K562 (cell line): ENCODE data around the gene BOLA1. TPM values are rescaled to one million over a fixed set of nuclear protein-coding genes. Genes with fewer than 3 reads are reported as not detected.

Experiments
- DIDO1 ChIP-seq: fragments of 450-650 bp; IDR thresholded peaks from 2 replicates; pipeline ENCODE4 v1.6.1; 2016; ENCODE audit warnings: low read depth, missing biosample characterization, missing genetic modification characterization
- ETS1 ChIP-seq: conservative IDR thresholded peaks from 2 replicates; pipeline ENCODE4 v1.6.1; 2011; ENCODE audit warnings: low read depth, mild to moderate bottlenecking, low read length; ENCODE audit not compliant: control insufficient read depth
- HES1 ChIP-seq: fragments of 450-650 bp; IDR thresholded peaks from 2 replicates; pipeline ENCODE4 v1.6.1; 2016; ENCODE audit warnings: low read depth, mild to moderate bottlenecking, moderate library complexity
- HMBOX1 ChIP-seq: sonication (generic); IDR thresholded peaks from 2 replicates; pipeline ENCODE4 v1.6.1; 2016
- LARP7 ChIP-seq: fragments of 450-650 bp; IDR thresholded peaks from 2 replicates; pipeline ENCODE4 v1.6.1; 2016
- MAFG ChIP-seq: fragments of 450-650 bp; conservative IDR thresholded peaks from 2 replicates; pipeline ENCODE4 v1.6.1; 2016; ENCODE audit warnings: missing genetic modification characterization, missing compliant biosample characterization
- PBX2 ChIP-seq, 2 experiments: IDR thresholded peaks in 1 of 2; conservative IDR thresholded peaks in 1 of 2; 2 replicates each; pipeline ENCODE4 v1.6.1; 2016; ENCODE audit warnings: low read depth in 2 of 2, mild to moderate bottlenecking in 1 of 2, missing compliant biosample characterization in 1 of 2, missing genetic modification characterization in 1 of 2, moderate library complexity in 1 of 2
- TEAD4 ChIP-seq, 2 experiments: sonication (generic) in 1 of 2; formaldehyde crosslinking in 1 of 2; IDR thresholded peaks; 2 replicates each; pipeline versions ENCODE4 v1.6.1 to v1.8.0; 2012 to 2022; ENCODE audit warnings: borderline replicate concordance in 1 of 2, inconsistent platforms in 1 of 2, low read length in 1 of 2, mild to moderate bottlenecking in 1 of 2, missing genetic modification reagents in 1 of 2
- ZNF134 ChIP-seq: fragments of 250-450 bp; sonication (Bioruptor Pico); conservative IDR thresholded peaks from 2 replicates; pipeline ENCODE4 v1.4.0; 2020
- ZNF146 ChIP-seq: IDR thresholded peaks from one replicate; pipeline ENCODE4 v1.6.1; 2018; ENCODE audit warnings: missing compliant biosample characterization; ENCODE audit not compliant: unreplicated experiment
- ZNF175 ChIP-seq: fragments of 200-800 bp; sonication (Bioruptor generic); IDR thresholded peaks from 2 replicates; pipeline ENCODE4 v1.6.1; 2016; ENCODE audit warnings: low read depth, mild to moderate bottlenecking, missing genetic modification characterization, missing compliant biosample characterization
- ZNF668 ChIP-seq: fragments of 250-450 bp; sonication (Bioruptor Pico); IDR thresholded peaks from 2 replicates; pipeline ENCODE4 v1.8.0; 2022; ENCODE audit warnings: mild to moderate bottlenecking, inconsistent platforms
- polyA plus RNA-seq, 8 experiments: library from polyadenylated mRNA; depleted of rRNA in 4 of 8; stranded (reverse) in 5 of 8; unstranded in 3 of 8; fragments of >200 nt; fragmentation: Nextera tagmentation in 2 of 8; fragmentation: Illumina TruSeq in 1 of 8; extraction: Ambion mirVana in 2 of 8; extraction: Trizol in 1 of 8; gene quantifications; 2 replicates each; pipeline versions ENCODE4 v1.2.1 to v1.2.3, GENCODE V29; 2011 to 2014; ENCODE audit warnings: inconsistent platforms in 1 of 8, missing spikeins in 1 of 8
- total RNA-seq, 7 experiments: library from RNA; depleted of rRNA in 6 of 7; stranded (reverse); fragments of >200 nt in 6 of 7; fragmentation: Illumina TruSeq in 2 of 7; extraction: Trizol in 2 of 7; gene quantifications; 2 replicates each; pipeline versions ENCODE4 v1.2.1 to v1.2.3, GENCODE V29; 2011 to 2021; ENCODE audit warnings: low replicate concordance in 1 of 7
- TF ChIP-seq, protein P1 (sequence below): fragments of 450-650 bp; formaldehyde crosslinking; IDR thresholded peaks from 2 replicates; pipeline ENCODE4 v1.4.0; 2020; ENCODE audit warnings: mild to moderate bottlenecking, moderate library complexity
- TF ChIP-seq, protein P2 (sequence below): fragments of 450-650 bp; IDR thresholded peaks from 2 replicates; pipeline ENCODE4 v1.6.1; 2018; ENCODE audit warnings: mild to moderate bottlenecking, low read depth; ENCODE audit not compliant: partially characterized antibody

Gene BOLA1
- total and polyA plus RNA-seq, 9 of the 15 experiments (the other 6 are each of a cell fraction or from before 2014, with no cell fraction given): 0.18 to 1.2 (median 0.40) TPM; not detected in 2

DNA sequence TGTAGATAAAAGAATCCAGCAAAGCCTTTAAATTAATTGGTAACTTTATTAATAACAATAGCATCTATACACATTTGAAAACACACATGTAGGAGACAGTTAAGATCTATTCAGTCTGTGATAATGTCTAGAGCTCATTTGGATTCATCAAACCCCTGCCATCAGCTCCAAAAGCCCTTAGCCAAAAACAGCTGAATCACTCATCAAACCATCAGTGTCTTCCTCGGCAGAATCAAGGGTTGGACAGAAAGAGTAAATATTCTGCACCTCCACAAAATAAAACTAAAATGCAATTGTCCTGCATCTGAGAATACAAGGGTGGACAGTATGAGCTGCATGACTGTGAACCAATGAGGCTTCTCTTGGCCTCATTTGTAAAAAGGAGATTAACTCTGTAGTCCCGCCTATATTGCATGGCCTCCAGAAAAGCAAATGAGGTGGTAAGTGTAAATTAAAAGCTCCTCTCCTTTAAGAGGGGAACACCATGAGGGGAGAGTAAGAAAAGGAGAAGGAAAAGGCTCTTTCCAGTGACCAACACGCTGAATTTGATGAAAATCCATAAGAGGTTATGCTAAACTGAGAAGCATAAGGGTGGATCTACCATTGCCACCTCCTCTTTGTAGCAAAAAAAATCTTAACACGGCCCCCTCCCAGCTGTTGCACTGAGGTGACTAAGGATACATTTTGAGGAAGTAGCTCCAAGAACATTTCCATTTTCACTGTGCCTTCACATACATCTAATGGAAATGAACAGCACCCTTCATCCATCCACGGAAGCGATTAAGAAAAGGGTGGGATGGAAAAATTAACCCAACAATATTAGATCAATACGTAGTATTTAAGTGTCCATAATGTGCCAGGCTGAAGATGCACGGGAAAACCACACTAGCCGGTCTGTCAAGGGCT lies 14.7 kb upstream of the BOLA1 start (continued):
- no peak for TF ChIP-seq HMBOX1
- 0 out of 2 replicates have a peak, but pooled peaks have one; percentile 17 for TF ChIP-seq LARP7
- no peak for TF ChIP-seq HES1
- no peak for TF ChIP-seq ZNF175 (CRISPR knock-in tag)
- TF ChIP-seq MAFG (tag): peak; percentile 81
- no peak for TF ChIP-seq ETS1
- TF ChIP-seq ZNF146 (CRISPR knock-in tag): no peak
- TF ChIP-seq, protein P1, sequence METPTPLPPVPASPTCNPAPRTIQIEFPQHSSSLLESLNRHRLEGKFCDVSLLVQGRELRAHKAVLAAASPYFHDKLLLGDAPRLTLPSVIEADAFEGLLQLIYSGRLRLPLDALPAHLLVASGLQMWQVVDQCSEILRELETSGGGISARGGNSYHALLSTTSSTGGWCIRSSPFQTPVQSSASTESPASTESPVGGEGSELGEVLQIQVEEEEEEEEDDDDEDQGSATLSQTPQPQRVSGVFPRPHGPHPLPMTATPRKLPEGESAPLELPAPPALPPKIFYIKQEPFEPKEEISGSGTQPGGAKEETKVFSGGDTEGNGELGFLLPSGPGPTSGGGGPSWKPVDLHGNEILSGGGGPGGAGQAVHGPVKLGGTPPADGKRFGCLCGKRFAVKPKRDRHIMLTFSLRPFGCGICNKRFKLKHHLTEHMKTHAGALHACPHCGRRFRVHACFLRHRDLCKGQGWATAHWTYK (CRISPR knock-in tag): no peak
- TF ChIP-seq DIDO1: no peak
- TF ChIP-seq, protein P2, sequence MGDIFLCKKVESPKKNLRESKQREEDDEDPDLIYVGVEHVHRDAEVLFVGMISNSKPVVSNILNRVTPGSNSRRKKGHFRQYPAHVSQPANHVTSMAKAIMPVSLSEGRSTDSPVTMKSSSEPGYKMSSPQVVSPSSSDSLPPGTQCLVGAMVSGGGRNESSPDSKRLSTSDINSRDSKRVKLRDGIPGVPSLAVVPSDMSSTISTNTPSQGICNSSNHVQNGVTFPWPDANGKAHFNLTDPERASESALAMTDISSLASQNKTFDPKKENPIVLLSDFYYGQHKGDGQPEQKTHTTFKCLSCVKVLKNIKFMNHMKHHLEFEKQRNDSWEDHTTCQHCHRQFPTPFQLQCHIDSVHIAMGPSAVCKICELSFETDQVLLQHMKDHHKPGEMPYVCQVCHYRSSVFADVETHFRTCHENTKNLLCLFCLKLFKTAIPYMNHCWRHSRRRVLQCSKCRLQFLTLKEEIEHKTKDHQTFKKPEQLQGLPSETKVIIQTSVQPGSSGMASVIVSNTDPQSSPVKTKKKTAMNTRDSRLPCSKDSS: no peak
- TF ChIP-seq ZNF668 (CRISPR knock-in tag): no peak
- no peak for TF ChIP-seq ZNF134 (CRISPR knock-in tag)
- TF ChIP-seq TEAD4 (IDR thresholded peaks at IDR 0.05; ENCODE audit: low read length): no peak
- no peak for TF ChIP-seq TEAD4 (CRISPR knock-in tag; IDR thresholded peaks at IDR 0.05; ENCODE audit: borderline replicate concordance)
- no peak for TF ChIP-seq PBX2 (CRISPR knock-in tag; IDR thresholded peaks at IDR 0.05; ENCODE audit: low read depth)
- peak; percentile 79 for TF ChIP-seq PBX2 (tag; conservative IDR thresholded peaks at IDR 0.05; ENCODE audit: low read depth)
